Hepatocyte (in vitro differentiated cells): ENCODE data around the gene RNF111.

ENCODE experiments used
- EZH2 ChIP-seq: fragments of 200-600 bp; sonication (generic); IDR thresholded peaks from 2 replicates; pipeline ENCODE4 v1.6.1; 2016; ENCODE audit warnings: antibody characterized with exemption, mild to moderate bottlenecking, borderline replicate concordance
- EZH2phosphoT487 ChIP-seq: fragments of 200-600 bp; sonication (generic); IDR thresholded peaks from one replicate; pipeline ENCODE4 v1.6.1; 2018; ENCODE audit warnings: antibody characterized with exemption, mild to moderate bottlenecking, low read depth, moderate library complexity; ENCODE audit not compliant: unreplicated experiment, severe bottlenecking
- TF ChIP-seq, protein P1 (sequence below): fragments of 200-600 bp; sonication (generic); IDR thresholded peaks from 2 replicates; pipeline ENCODE4 v1.5.1; 2016; ENCODE audit warnings: antibody characterized with exemption, mild to moderate bottlenecking; ENCODE audit not compliant: poor library complexity

DNA sequence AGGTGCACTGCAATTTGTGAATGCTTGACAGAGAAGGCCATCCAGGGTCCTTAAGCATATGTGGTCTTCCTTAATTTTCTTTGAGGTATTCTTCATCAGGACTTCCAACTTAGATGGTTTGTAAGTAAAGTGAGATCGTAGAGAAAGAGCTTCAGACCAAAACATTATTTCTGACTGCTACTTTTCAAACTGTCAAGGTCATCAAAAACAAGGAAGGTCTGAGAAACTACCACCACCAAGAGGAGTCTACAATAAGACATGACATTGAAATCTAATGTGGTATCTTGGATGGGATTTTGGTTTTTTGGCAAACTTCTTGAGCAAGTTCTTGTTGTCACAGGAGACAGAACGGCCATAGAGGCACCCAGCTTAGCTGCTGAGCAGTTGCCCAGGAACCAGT, 20.0 kb upstream of the RNF111 start:
- no peak for TF ChIP-seq EZH2
- TF ChIP-seq EZH2phosphoT487, result no peak
- TF ChIP-seq, protein P1, sequence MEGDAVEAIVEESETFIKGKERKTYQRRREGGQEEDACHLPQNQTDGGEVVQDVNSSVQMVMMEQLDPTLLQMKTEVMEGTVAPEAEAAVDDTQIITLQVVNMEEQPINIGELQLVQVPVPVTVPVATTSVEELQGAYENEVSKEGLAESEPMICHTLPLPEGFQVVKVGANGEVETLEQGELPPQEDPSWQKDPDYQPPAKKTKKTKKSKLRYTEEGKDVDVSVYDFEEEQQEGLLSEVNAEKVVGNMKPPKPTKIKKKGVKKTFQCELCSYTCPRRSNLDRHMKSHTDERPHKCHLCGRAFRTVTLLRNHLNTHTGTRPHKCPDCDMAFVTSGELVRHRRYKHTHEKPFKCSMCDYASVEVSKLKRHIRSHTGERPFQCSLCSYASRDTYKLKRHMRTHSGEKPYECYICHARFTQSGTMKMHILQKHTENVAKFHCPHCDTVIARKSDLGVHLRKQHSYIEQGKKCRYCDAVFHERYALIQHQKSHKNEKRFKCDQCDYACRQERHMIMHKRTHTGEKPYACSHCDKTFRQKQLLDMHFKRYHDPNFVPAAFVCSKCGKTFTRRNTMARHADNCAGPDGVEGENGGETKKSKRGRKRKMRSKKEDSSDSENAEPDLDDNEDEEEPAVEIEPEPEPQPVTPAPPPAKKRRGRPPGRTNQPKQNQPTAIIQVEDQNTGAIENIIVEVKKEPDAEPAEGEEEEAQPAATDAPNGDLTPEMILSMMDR, result no peak
